IMR-90 (cell line): ENCODE results near the gene NUP210. TPM values are rescaled to one million over a fixed set of nuclear protein-coding genes. Genes with fewer than 3 reads are reported as not detected.

Experiments
- ATAC-seq: fragments of 200-7000 bp; cut with Tn5 transposase; 2 replicates; pipeline ENCODE4 v1.9.1; 2020; ENCODE audit warnings: low read depth, mild to moderate bottlenecking, moderate library complexity
- BruUV-seq: library from RNA; stranded (reverse); fragments of 400-500 nt; replicated peaks from 2 replicates; lab custom pipeline; 2021; lab: Mats Ljungman, UMichigan
- CTCF ChIA-PET: fragments of 300-600 bp; formaldehyde crosslinking; extraction: SDS; loops from one replicate; lab custom pipeline; 2021; ENCODE audit warnings: antibody characterized with exemption; lab: Yijun Ruan, JAX
- POLR2A ChIA-PET: fragments of 300-600 bp; sonication (Branson Sonifier 250); formaldehyde crosslinking; loops from one replicate; lab custom pipeline; 2022; ENCODE audit warnings: antibody characterized with exemption; ENCODE audit not compliant: unreplicated experiment; lab: Charles Lee
- DNase-seq: peaks from one replicate; pipeline ENCODE4 v3.0.0; 2013
- H2AFZ ChIP-seq: replicated peaks from 2 replicates; pipeline ENCODE3; 2013; ENCODE audit warnings: low read length, mild to moderate bottlenecking; ENCODE audit not compliant: poor library complexity
- H2AK5ac ChIP-seq: 2 replicates; pipeline ENCODE4 v1.6.1; 2013; ENCODE audit warnings: low read depth, low read length, inconsistent platforms
- H2AK9ac ChIP-seq: replicated peaks from 2 replicates; pipeline ENCODE3; 2013; ENCODE audit warnings: mild to moderate bottlenecking, low read depth, low read length, moderate library complexity; ENCODE audit not compliant: poor library complexity
- H2BK120ac ChIP-seq: 2 replicates; pipeline ENCODE4 v1.6.1; 2013; ENCODE audit warnings: low read depth, low read length, inconsistent platforms
- H2BK15ac ChIP-seq: 3 replicates; pipeline ENCODE4 v1.6.1; 2013; ENCODE audit warnings: low read depth, low read length, inconsistent platforms
- H2BK20ac ChIP-seq: 2 replicates; pipeline ENCODE4 v1.6.1; 2013; ENCODE audit warnings: low read depth, mild to moderate bottlenecking, inconsistent platforms, low read length, moderate library complexity
- H2BK5ac ChIP-seq: 2 replicates; pipeline ENCODE4 v1.6.1; 2013; ENCODE audit warnings: mild to moderate bottlenecking, low read depth, low read length, inconsistent platforms; ENCODE audit not compliant: poor library complexity, severe bottlenecking
- H3K14ac ChIP-seq: replicated peaks from 2 replicates; pipeline ENCODE4 v1.6.1; 2013; ENCODE audit warnings: low read depth, low read length, inconsistent platforms
- H3K18ac ChIP-seq: 2 replicates; pipeline ENCODE4 v1.6.1; 2013; ENCODE audit warnings: low read depth, low read length, control low read depth
- H3K23ac ChIP-seq: 2 replicates; pipeline ENCODE4 v1.6.1; 2013; ENCODE audit warnings: low read depth, low read length, inconsistent platforms
- H3K27ac ChIP-seq: 2 replicates; pipeline ENCODE4 v1.5.1; 2013; ENCODE audit warnings: mild to moderate bottlenecking, control low read depth, low read length; ENCODE audit not compliant: insufficient read depth
- H3K27me3 ChIP-seq: 2 replicates; pipeline ENCODE4 v1.6.1; 2013; ENCODE audit warnings: low read length; ENCODE audit not compliant: control insufficient read depth, insufficient read depth
- H3K36me3 ChIP-seq: 2 replicates; pipeline ENCODE4 v1.6.1; 2013; ENCODE audit warnings: low read length, mixed read lengths; ENCODE audit not compliant: control insufficient read depth, insufficient read depth
- H3K4ac ChIP-seq: 2 replicates; pipeline ENCODE4 v1.6.1; 2013; ENCODE audit warnings: low read depth, low read length, inconsistent platforms
- H3K4me1 ChIP-seq: 2 replicates; pipeline ENCODE4 v1.6.1; 2013; ENCODE audit warnings: low read length, mixed read lengths; ENCODE audit not compliant: control insufficient read depth, insufficient read depth
- H3K4me2 ChIP-seq: 2 replicates; pipeline ENCODE4 v1.6.1; 2013; ENCODE audit warnings: low read depth, mild to moderate bottlenecking, control low read depth, low read length, moderate library complexity
- H3K4me3 ChIP-seq: 2 replicates; pipeline ENCODE4 v1.5.1; 2013; ENCODE audit warnings: low read depth, mild to moderate bottlenecking, control low read depth, low read length, moderate library complexity; ENCODE audit not compliant: insufficient read depth
- H3K56ac ChIP-seq: 2 replicates; pipeline ENCODE4 v1.6.1; 2013; ENCODE audit warnings: low read length, inconsistent platforms; ENCODE audit not compliant: insufficient read depth; ENCODE audit errors: extremely low read depth
- H3K79me1 ChIP-seq, 2 experiments: 2 replicates each; pipeline ENCODE4 v1.6.1; 2013; ENCODE audit warnings: low read length in 2 of 2, inconsistent platforms in 1 of 2, low read depth in 1 of 2
- H3K9ac ChIP-seq: 2 replicates; pipeline ENCODE4 v1.6.1; 2013; ENCODE audit warnings: low read depth, low read length, control low read depth
- H3K9me1 ChIP-seq: 2 replicates; pipeline ENCODE4 v1.6.1; 2013; ENCODE audit warnings: low read length, inconsistent platforms; ENCODE audit not compliant: insufficient read depth
- H3K9me3 ChIP-seq: 2 replicates; pipeline ENCODE4 v1.6.1; 2013; ENCODE audit warnings: low read length; ENCODE audit not compliant: control insufficient read depth, insufficient read depth
- H4K20me1 ChIP-seq: 2 replicates; pipeline ENCODE4 v1.6.1; 2013; ENCODE audit warnings: low read length, inconsistent platforms; ENCODE audit not compliant: insufficient read depth
- H4K5ac ChIP-seq: 2 replicates; pipeline ENCODE4 v1.6.1; 2013; ENCODE audit warnings: mild to moderate bottlenecking, low read depth, low read length, control low read depth
- H4K8ac ChIP-seq, 2 experiments: 2 replicates each; pipeline ENCODE4 v1.6.1; 2013; ENCODE audit warnings: low read depth in 2 of 2, low read length in 2 of 2, control low read depth in 1 of 2, inconsistent platforms in 1 of 2
- H4K91ac ChIP-seq: 2 replicates; pipeline ENCODE4 v1.6.1; 2013; ENCODE audit warnings: low read depth, low read length, inconsistent platforms; ENCODE audit not compliant: insufficient read depth
- BHLHE40 ChIP-seq: fragments of 150-350 bp; IDR thresholded peaks from 2 replicates; pipeline ENCODE4 v1.6.1; 2016; ENCODE audit warnings: mild to moderate bottlenecking, low read depth, low read length
- CEBPB ChIP-seq: IDR thresholded peaks from 2 replicates; pipeline ENCODE4 v1.6.1; 2012; ENCODE audit warnings: low read depth, low read length, improper control_type of control experiment
- CHD1 ChIP-seq: IDR thresholded peaks from 2 replicates; pipeline ENCODE4 v1.6.1; 2012; ENCODE audit warnings: low read depth, low read length, improper control_type of control experiment
- CTCF ChIP-seq: conservative IDR thresholded peaks from 2 replicates; pipeline ENCODE4 v1.5.1; 2012; ENCODE audit warnings: mild to moderate bottlenecking, low read depth, low read length, improper control_type of control experiment
- ELK1 ChIP-seq: fragments of 150-350 bp; IDR thresholded peaks from 2 replicates; pipeline ENCODE4 v1.6.1; 2016; ENCODE audit warnings: low read depth, mild to moderate bottlenecking, low read length, moderate library complexity, borderline replicate concordance
- FOS ChIP-seq: fragments of 150-350 bp; IDR thresholded peaks from 2 replicates; pipeline ENCODE4 v1.6.1; 2016; ENCODE audit warnings: low read depth, low read length
- MAFK ChIP-seq: IDR thresholded peaks from 2 replicates; pipeline ENCODE4 v1.6.1; 2012; ENCODE audit warnings: low read depth, low read length, improper control_type of control experiment
- MAZ ChIP-seq: IDR thresholded peaks from 2 replicates; pipeline ENCODE4 v1.6.1; 2012; ENCODE audit warnings: low read depth, mild to moderate bottlenecking, low read length, improper control_type of control experiment, moderate library complexity, borderline replicate concordance
- MXI1 ChIP-seq: IDR thresholded peaks from 2 replicates; pipeline ENCODE4 v1.6.1; 2012; ENCODE audit warnings: low read depth, mild to moderate bottlenecking, low read length, moderate library complexity, borderline replicate concordance
- NFE2L2 ChIP-seq: fragments of 150-350 bp; IDR thresholded peaks from 2 replicates; pipeline ENCODE4 v1.6.1; 2016; ENCODE audit warnings: low read depth, mild to moderate bottlenecking, low read length
- POLR2A ChIP-seq: IDR thresholded peaks from 2 replicates; pipeline ENCODE4 v1.6.1; 2012; ENCODE audit warnings: mild to moderate bottlenecking, low read depth, low read length
- RCOR1 ChIP-seq: IDR thresholded peaks from 2 replicates; pipeline ENCODE4 v1.6.1; 2012; ENCODE audit warnings: mild to moderate bottlenecking, low read length, improper control_type of control experiment; ENCODE audit not compliant: insufficient replicate concordance
- RFX5 ChIP-seq: IDR thresholded peaks from 2 replicates; pipeline ENCODE4 v1.8.0; 2012; ENCODE audit warnings: low read depth, mild to moderate bottlenecking, low read length, moderate library complexity
- SMC3 ChIP-seq: fragments of 150-350 bp; IDR thresholded peaks from 2 replicates; pipeline ENCODE4 v1.6.1; 2016; ENCODE audit warnings: low read depth, mild to moderate bottlenecking, antibody characterized with exemption, low read length, moderate library complexity
- USF2 ChIP-seq: fragments of 150-350 bp; IDR thresholded peaks from 2 replicates; pipeline ENCODE4 v1.6.1; 2017; ENCODE audit warnings: mild to moderate bottlenecking, antibody characterized with exemption, low read length, low read depth
- WGBS, 2 experiments: methylation state at CpG; one replicate each; pipeline versions ENCODE4 v1.1.5 to v1.1.7; 2013; ENCODE audit warnings: missing lambda C conversion rate in 2 of 2; ENCODE audit not compliant: insufficient read length in 1 of 2; ENCODE audit errors: extremely low coverage in 2 of 2; 5-methylcytosine and 5-hydroxymethylcytosine counted together
- dilution Hi-C: fragments of 300-500 bp; cut with HindIII; formaldehyde crosslinking; loops from one replicate; pipeline ENCODE4 v1.14.3; 2018; ENCODE audit warnings: low sequenced_read_pairs; ENCODE audit not compliant: unreplicated experiment
- in situ Hi-C: fragments of 300-500 bp; cut with MboI; formaldehyde crosslinking; loops from 3 replicates; pipeline ENCODE4 v1.14.3; 2019; ENCODE audit warnings: low sequenced_read_pairs, inconsistent platforms, mixed read lengths
- intact Hi-C: fragments of 100-400 bp; cut with micrococcal nuclease; formaldehyde crosslinking; loops from 2 replicates; pipeline ENCODE4 v1.10.0; 2022
- polyA plus RNA-seq, 3 experiments: library from polyadenylated mRNA; depleted of rRNA; stranded (reverse); fragments of >200 nt; gene quantifications; 2 replicates each; pipeline ENCODE4 v1.2.3, GENCODE V29; 2012; ENCODE audit warnings: low replicate concordance in 1 of 3
- total RNA-seq: library from RNA; depleted of rRNA; stranded (reverse); fragments of >200 nt; gene quantifications from 2 replicates; pipeline ENCODE4 v1.2.3, GENCODE V29; 2012

The NUP210 gene
- total and polyA plus RNA-seq, 2 of the 4 experiments (the other 2 are of a cell fraction), result under 0.01 to 0.03 TPM

GRCh38 chr3:13296662-13297061, 123.5 kb downstream of the NUP210 start:
- no peak overlapping the region for H3K4me2 ChIP-seq
- in situ Hi-C loops (no loop called here), intact Hi-C loops (no loop called here), dilution Hi-C loops (no loop called here)
- H2BK20ac ChIP-seq, result no peak overlapping the region
- H3K4me3 ChIP-seq, result no peak overlapping the region
- no peaks in the 10 kb centered on the region for H3K36me3 ChIP-seq
- no peak overlapping the region for H4K5ac ChIP-seq
- no peak overlapping the region for H3K27ac ChIP-seq
- peaks cover 2% of the 10 kb centered on the region for H3K4me1 ChIP-seq
- CTCF ChIA-PET, result no interaction called here
- no peak overlapping the region for H2AFZ ChIP-seq
- WGBS, 2 experiments, result 0% methylated on average over 1 of the region's 6 CpGs; no CpG with 5 or more reads in 1 of the 2 experiments
- TF ChIP-seq BHLHE40 (no peak), MAFK (no peak), USF2 (no peak), CTCF (no peak), RFX5 (no peak), NFE2L2 (no peak), POLR2A (no peak), CEBPB (no peak), SMC3 (no peak), MXI1 (no peak), FOS (no peak), ELK1 (no peak), RCOR1 (no peak), CHD1 (no peak), MAZ (no peak)
- no peaks in the 10 kb centered on the region for H4K20me1 ChIP-seq
- DNase-seq (no peak), ATAC-seq (no peak)
- H3K27me3 ChIP-seq, result peaks cover 36% of the 10 kb centered on the region
- no peak overlapping the region for H3K4ac ChIP-seq
- no peak overlapping the region for H3K56ac ChIP-seq
- H2BK120ac ChIP-seq, result no peak overlapping the region
- H3K18ac ChIP-seq, result no peak overlapping the region
- no peaks in the 10 kb centered on the region for H3K79me1 ChIP-seq
- no peak overlapping the region for H3K14ac ChIP-seq
- no peaks in the 10 kb centered on the region for H3K9me1 ChIP-seq
- no peaks in the 10 kb centered on the region for H3K9me3 ChIP-seq
- H2BK15ac ChIP-seq, result no peak overlapping the region
- no TSS peak for BruUV-seq
- no peak overlapping the region for H4K91ac ChIP-seq
- H3K9ac ChIP-seq, result no peak overlapping the region
- H2BK5ac ChIP-seq, result no peak overlapping the region
- POLR2A ChIA-PET, result no interaction called here
- H2AK9ac ChIP-seq, result no peak overlapping the region
- H2AK5ac ChIP-seq, result no peak overlapping the region
- no peak overlapping the region for H4K8ac ChIP-seq
- H3K23ac ChIP-seq, result no peak overlapping the region
